ENCODE results near the gene VSIG8.

VSIG8 gene

DNA sequence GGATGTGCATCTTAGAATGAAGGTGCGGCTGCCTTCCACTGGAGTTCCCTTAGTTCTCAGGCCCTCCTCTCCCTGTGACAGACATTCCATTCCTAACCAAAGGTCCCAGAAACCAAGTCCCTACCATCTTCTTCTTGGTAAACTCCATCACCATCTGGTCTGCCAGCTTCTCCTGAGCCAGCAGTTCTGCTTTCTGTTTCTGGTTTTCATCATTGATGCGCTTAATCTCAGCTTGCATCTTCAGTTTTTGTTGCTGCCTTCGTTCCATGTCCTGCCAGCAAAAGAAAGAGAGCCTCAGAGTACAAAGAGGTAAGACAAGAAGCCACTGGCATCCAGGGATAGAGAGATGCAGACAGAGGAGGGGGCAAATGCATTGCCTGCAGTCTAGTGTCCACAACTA is 18.0 kb upstream of the VSIG8 start:
- POLR2A ChIA-PET = no interaction called here
- DNase-seq (ENCODE audit: extremely low spot score) = no peak
- CTCF ChIA-PET = no interaction called here

DNA sequence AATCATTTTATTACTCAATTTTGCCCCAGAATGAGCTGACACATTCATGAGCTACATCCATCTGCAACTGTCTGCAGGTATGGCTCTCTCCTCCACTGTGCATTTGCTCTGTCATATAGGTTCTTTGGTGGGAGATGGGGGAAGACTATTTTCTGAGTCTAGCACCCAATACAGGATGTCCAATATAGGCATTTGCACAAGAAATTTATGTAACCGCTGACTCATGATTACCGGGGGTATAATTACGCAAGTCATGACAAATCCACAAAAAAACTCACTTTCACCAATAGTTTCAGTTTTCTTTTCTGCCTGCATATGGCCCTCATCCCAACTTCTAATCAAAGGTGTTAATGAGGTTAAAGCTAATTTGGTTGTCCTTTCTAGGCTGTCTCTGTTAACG is 17.5 kb upstream of the VSIG8 start:
- DNase-seq (ENCODE audit: extremely low spot score) = no peak
- ChIA-PET POLR2A (no interaction called here), CTCF (interaction anchor here (0.9 kb wide), 1 partner anchor 81 kb away, joined by 4 read pairs; no protein-coding TSS in a partner anchor)
- TF ChIP-seq ZNF384 (IDR thresholded peaks at IDR 0.05) = no peak
- no peak for TF ChIP-seq HDGF (IDR thresholded peaks at IDR 0.05; ENCODE audit: borderline replicate concordance)
- no peak for TF ChIP-seq FOXA1 (IDR thresholded peaks at IDR 0.05)
- no peak for TF ChIP-seq BHLHE40 (IDR thresholded peaks at IDR 0.05; ENCODE audit: borderline replicate concordance)
- TF ChIP-seq FOXK2 (IDR thresholded peaks at IDR 0.05) = no peak
- TF ChIP-seq SUZ12 (IDR thresholded peaks at IDR 0.05) = no peak
- no peak for TF ChIP-seq NFRKB (IDR thresholded peaks at IDR 0.05)
- TF ChIP-seq, protein P1, sequence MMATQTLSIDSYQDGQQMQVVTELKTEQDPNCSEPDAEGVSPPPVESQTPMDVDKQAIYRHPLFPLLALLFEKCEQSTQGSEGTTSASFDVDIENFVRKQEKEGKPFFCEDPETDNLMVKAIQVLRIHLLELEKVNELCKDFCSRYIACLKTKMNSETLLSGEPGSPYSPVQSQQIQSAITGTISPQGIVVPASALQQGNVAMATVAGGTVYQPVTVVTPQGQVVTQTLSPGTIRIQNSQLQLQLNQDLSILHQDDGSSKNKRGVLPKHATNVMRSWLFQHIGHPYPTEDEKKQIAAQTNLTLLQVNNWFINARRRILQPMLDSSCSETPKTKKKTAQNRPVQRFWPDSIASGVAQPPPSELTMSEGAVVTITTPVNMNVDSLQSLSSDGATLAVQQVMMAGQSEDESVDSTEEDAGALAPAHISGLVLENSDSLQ (IDR thresholded peaks at IDR 0.05) = no peak
- TF ChIP-seq TARDBP (IDR thresholded peaks at IDR 0.05) = no peak
- TF ChIP-seq L3MBTL2 (conservative IDR thresholded peaks at IDR 0.05) = no peak

More for the DNA sequence above, 18.0 kb upstream of the VSIG8 start:
- TF ChIP-seq NFRKB (IDR thresholded peaks at IDR 0.05) (no peak), TARDBP (IDR thresholded peaks at IDR 0.05) (no peak), FOXA1 (IDR thresholded peaks at IDR 0.05) (no peak), FOXM1 (IDR thresholded peaks at IDR 0.05; ENCODE audit: borderline replicate concordance) (no peak), ARNT (IDR thresholded peaks at IDR 0.05) (no peak), ZNF384 (IDR thresholded peaks at IDR 0.05) (no peak), LEF1 (IDR thresholded peaks at IDR 0.05; ENCODE audit: borderline replicate concordance) (no peak), SP1 (IDR thresholded peaks at IDR 0.05) (no peak), L3MBTL2 (conservative IDR thresholded peaks at IDR 0.05) (no peak), BHLHE40 (IDR thresholded peaks at IDR 0.05; ENCODE audit: borderline replicate concordance) (no peak), FOXK2 (IDR thresholded peaks at IDR 0.05) (no peak), CTBP1 (IDR thresholded peaks at IDR 0.05; ENCODE audit: borderline replicate concordance) (no peak), SUZ12 (IDR thresholded peaks at IDR 0.05) (no peak), HDGF (IDR thresholded peaks at IDR 0.05; ENCODE audit: borderline replicate concordance) (no peak), ELF4 (IDR thresholded peaks at IDR 0.05) (no peak)
- TF ChIP-seq, protein P1 (IDR thresholded peaks at IDR 0.05) = no peak

DNA sequence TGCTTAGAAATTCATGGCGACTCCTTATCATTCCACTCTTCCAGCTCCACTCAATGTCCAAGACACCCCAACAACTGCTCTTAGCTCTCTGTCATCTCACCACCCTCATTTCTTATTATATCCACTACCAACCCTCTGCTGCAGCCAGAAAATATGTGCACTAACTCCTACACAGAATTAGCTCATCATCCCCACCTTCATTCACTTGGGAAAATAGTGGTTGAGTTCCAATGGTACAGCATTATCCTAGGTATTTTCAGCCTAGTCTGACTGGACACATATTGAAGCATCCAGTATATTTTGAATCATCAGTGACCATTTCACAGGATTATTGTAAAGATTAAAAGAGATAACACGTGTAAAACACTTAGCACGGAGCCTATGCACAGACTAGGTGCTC is 16.7 kb upstream of the VSIG8 start:
- no peak for DNase-seq (ENCODE audit: extremely low spot score)
- ChIA-PET POLR2A (interaction anchor here (1.2 to 1.5 kb wide), 2 partner anchors 12 to 45 kb away, joined by 3 to 5 read pairs; partner anchors contain the start of gene TAGLN2), CTCF (interaction anchor here (0.9 kb wide), 1 partner anchor 80 kb away, joined by 4 read pairs; no protein-coding TSS in a partner anchor)
- no peak for TF ChIP-seq TARDBP (IDR thresholded peaks at IDR 0.05)
- no peak for TF ChIP-seq FOXA1 (IDR thresholded peaks at IDR 0.05)
- no peak for TF ChIP-seq L3MBTL2 (conservative IDR thresholded peaks at IDR 0.05)
- no peak for TF ChIP-seq ARNT (IDR thresholded peaks at IDR 0.05)
- TF ChIP-seq ZNF384 (IDR thresholded peaks at IDR 0.05) = no peak
- TF ChIP-seq FOXM1 (IDR thresholded peaks at IDR 0.05; ENCODE audit: borderline replicate concordance) = no peak
- TF ChIP-seq BHLHE40 (IDR thresholded peaks at IDR 0.05; ENCODE audit: borderline replicate concordance) = no peak
- TF ChIP-seq FOXK2 (IDR thresholded peaks at IDR 0.05) = no peak
- TF ChIP-seq SP1 (IDR thresholded peaks at IDR 0.05) = no peak
- TF ChIP-seq LEF1 (IDR thresholded peaks at IDR 0.05; ENCODE audit: borderline replicate concordance) = no peak

DNA sequence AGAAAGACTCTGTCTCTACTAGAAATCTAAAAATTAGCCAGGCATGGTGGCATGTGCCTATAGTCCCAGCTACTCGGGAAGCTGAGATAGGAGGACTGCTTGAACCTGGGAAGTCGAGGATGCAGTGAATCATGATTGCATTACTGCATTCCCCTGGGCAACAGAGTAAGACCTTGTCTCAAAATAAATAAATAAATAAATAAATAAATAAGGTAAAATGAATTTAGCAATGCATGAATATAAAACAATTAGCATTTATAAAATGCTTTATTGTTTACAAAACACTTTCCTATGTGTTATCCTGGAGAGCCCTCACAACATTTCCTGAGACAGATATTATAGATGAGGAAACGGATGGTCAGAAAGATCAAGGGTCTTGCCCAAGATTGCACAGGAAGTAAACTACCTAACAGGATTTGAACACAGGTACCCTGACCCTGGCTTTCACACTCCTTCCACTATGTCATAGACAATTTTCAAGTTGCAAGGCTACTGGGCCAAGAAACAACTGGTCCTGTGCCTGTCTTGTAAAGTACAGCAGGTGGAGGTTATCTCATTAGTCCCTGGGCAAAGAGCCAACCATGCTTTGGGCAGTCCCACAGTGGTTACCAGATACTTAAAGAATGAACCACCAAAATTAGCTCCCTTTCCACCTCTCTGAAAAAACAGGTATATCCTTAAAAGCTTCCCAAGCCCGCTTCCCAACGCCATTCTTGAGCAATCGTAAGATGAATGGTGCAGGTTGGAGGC is 15.4 kb upstream of the VSIG8 start:
- ChIA-PET CTCF (no interaction called here), POLR2A (interaction anchor here (1.2 to 1.5 kb wide), 2 partner anchors 13 to 47 kb away, joined by 3 to 5 read pairs; partner anchors contain the start of gene TAGLN2)
- no peak for DNase-seq (ENCODE audit: extremely low spot score)
- TF ChIP-seq FOXK2 (IDR thresholded peaks at IDR 0.05) (no peak), FOXA1 (IDR thresholded peaks at IDR 0.05) (no peak), NFRKB (IDR thresholded peaks at IDR 0.05) (no peak), SP1 (IDR thresholded peaks at IDR 0.05) (no peak), L3MBTL2 (conservative IDR thresholded peaks at IDR 0.05) (no peak), HDGF (IDR thresholded peaks at IDR 0.05; ENCODE audit: borderline replicate concordance) (no peak), LEF1 (IDR thresholded peaks at IDR 0.05; ENCODE audit: borderline replicate concordance) (no peak), ARNT (IDR thresholded peaks at IDR 0.05) (no peak), ZNF384 (IDR thresholded peaks at IDR 0.05) (no peak), TARDBP (IDR thresholded peaks at IDR 0.05) (no peak), ELF4 (IDR thresholded peaks at IDR 0.05) (no peak), FOXM1 (IDR thresholded peaks at IDR 0.05; ENCODE audit: borderline replicate concordance) (no peak), BHLHE40 (IDR thresholded peaks at IDR 0.05; ENCODE audit: borderline replicate concordance) (no peak), SUZ12 (IDR thresholded peaks at IDR 0.05) (no peak), CTBP1 (IDR thresholded peaks at IDR 0.05; ENCODE audit: borderline replicate concordance) (no peak)
- TF ChIP-seq, protein P1 (IDR thresholded peaks at IDR 0.05) = no peak

DNA sequence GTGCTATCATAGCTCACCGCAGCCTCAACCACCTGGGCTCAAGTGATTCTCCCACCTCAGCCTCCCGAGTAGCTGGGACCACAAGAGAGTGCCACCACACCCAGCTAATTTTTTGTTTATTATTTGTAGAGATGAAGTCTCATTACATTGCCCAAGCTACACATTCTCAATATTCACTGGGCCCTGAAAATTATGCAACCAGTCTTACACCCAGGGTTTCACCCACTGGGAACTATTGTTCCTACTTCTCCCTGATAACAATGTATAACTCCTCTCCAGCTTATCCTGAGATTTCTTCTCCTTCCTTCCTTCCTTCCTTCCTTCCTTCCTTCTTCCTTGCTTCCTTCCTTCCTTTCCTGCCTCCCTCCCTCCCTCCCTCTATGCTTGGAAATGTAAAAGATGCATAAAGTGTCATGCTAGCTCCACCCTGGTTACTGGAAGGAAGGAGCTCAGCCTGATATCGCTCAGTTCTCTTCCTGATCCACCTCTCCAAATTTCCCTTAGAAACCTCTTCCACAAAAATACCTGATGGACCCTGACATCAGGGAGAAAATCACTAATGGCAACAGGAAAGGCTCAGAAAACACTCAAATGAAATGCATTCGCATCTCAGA is 11.2 kb upstream of the VSIG8 start:
- ChIA-PET CTCF (no interaction called here), POLR2A (no interaction called here)
- DNase-seq (ENCODE audit: extremely low spot score) = no peak
- TF ChIP-seq FOXM1 (IDR thresholded peaks at IDR 0.05; ENCODE audit: borderline replicate concordance) (no peak), HDGF (IDR thresholded peaks at IDR 0.05; ENCODE audit: borderline replicate concordance) (no peak), BHLHE40 (IDR thresholded peaks at IDR 0.05; ENCODE audit: borderline replicate concordance) (no peak), CTBP1 (IDR thresholded peaks at IDR 0.05; ENCODE audit: borderline replicate concordance) (no peak), FOXK2 (IDR thresholded peaks at IDR 0.05) (no peak), ZNF384 (IDR thresholded peaks at IDR 0.05) (no peak), LEF1 (IDR thresholded peaks at IDR 0.05; ENCODE audit: borderline replicate concordance) (no peak), L3MBTL2 (conservative IDR thresholded peaks at IDR 0.05) (no peak), TARDBP (IDR thresholded peaks at IDR 0.05) (no peak), SUZ12 (IDR thresholded peaks at IDR 0.05) (no peak), FOXA1 (IDR thresholded peaks at IDR 0.05) (no peak), ELF4 (IDR thresholded peaks at IDR 0.05) (no peak), SP1 (IDR thresholded peaks at IDR 0.05) (no peak), ARNT (IDR thresholded peaks at IDR 0.05) (no peak), NFRKB (IDR thresholded peaks at IDR 0.05) (no peak)
- TF ChIP-seq, protein P1 (IDR thresholded peaks at IDR 0.05) = no peak
